GM12874 (cell line): ENCODE data around the gene CT45A2.
"Not testable (repeated sequence)": the region's sequence is repeated elsewhere in the genome, so short reads cannot be mapped to it uniquely, and the experiment has no call there.

Experiments
- TF ChIP-seq, protein P1 (sequence below): IDR thresholded peaks from 2 replicates; pipeline ENCODE4 v1.5.1; 2011; ENCODE audit warnings: low read depth, mild to moderate bottlenecking, control low read depth, low read length, moderate library complexity; ENCODE audit not compliant: insufficient read depth

The CT45A2 gene, protein sequence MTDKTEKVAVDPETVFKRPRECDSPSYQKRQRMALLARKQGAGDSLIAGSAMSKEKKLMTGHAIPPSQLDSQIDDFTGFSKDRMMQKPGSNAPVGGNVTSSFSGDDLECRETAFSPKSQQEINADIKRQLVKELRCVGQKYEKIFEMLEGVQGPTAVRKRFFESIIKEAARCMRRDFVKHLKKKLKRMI

DNA sequence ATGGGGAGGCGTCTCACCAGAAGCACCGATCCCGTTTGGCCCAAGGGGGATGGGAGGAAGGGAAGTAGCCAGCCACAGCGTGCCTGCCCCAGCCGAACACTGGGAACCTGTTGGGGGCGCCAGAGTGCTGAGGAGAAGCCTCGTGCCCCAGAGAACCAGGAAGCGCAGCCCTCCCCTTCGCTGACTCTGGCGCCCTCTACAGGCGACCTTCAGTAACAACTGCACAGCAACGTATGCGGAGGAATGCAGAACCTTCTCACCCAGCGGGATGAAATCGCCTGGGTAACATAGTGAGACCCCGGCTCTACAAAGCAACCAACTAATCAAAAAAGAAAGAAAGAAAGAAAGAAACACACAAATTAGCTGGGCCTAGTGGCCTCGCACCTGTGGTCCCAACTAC is at the start of gene CT45A2:
TSS of gene CT45A2 (minus strand) at position 101 of the 400 bp plus-strand sequence. CDS start 3,747 bp downstream, outside the sequence.
- TF ChIP-seq, protein P1, sequence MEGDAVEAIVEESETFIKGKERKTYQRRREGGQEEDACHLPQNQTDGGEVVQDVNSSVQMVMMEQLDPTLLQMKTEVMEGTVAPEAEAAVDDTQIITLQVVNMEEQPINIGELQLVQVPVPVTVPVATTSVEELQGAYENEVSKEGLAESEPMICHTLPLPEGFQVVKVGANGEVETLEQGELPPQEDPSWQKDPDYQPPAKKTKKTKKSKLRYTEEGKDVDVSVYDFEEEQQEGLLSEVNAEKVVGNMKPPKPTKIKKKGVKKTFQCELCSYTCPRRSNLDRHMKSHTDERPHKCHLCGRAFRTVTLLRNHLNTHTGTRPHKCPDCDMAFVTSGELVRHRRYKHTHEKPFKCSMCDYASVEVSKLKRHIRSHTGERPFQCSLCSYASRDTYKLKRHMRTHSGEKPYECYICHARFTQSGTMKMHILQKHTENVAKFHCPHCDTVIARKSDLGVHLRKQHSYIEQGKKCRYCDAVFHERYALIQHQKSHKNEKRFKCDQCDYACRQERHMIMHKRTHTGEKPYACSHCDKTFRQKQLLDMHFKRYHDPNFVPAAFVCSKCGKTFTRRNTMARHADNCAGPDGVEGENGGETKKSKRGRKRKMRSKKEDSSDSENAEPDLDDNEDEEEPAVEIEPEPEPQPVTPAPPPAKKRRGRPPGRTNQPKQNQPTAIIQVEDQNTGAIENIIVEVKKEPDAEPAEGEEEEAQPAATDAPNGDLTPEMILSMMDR, result not testable (repeated sequence)

DNA sequence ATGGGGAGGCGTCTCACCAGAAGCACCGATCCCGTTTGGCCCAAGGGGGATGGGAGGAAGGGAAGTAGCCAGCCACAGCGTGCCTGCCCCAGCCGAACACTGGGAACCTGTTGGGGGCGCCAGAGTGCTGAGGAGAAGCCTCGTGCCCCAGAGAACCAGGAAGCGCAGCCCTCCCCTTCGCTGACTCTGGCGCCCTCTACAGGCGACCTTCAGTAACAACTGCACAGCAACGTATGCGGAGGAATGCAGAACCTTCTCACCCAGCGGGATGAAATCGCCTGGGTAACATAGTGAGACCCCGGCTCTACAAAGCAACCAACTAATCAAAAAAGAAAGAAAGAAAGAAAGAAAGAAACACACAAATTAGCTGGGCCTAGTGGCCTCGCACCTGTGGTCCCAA is 34.6 kb upstream of the CT45A2 start, which contains the start of gene CT45A8:
TSS of gene CT45A8 (minus strand) at position 101 of the 400 bp plus-strand sequence. CDS start 3,755 bp downstream, outside the sequence.
- TF ChIP-seq, protein P1, result not testable (repeated sequence)

DNA sequence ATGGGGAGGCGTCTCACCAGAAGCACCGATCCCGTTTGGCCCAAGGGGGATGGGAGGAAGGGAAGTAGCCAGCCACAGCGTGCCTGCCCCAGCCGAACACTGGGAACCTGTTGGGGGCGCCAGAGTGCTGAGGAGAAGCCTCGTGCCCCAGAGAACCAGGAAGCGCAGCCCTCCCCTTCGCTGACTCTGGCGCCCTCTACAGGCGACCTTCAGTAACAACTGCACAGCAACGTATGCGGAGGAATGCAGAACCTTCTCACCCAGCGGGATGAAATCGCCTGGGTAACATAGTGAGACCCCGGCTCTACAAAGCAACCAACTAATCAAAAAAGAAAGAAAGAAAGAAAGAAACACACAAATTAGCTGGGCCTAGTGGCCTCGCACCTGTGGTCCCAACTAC is 17.4 kb upstream of the CT45A2 start, which contains the start of gene CT45A7:
TSS of gene CT45A7 (minus strand) at position 101 of the 400 bp plus-strand sequence. CDS start 3,747 bp downstream, outside the sequence.
- TF ChIP-seq, protein P1, result not testable (repeated sequence)

DNA sequence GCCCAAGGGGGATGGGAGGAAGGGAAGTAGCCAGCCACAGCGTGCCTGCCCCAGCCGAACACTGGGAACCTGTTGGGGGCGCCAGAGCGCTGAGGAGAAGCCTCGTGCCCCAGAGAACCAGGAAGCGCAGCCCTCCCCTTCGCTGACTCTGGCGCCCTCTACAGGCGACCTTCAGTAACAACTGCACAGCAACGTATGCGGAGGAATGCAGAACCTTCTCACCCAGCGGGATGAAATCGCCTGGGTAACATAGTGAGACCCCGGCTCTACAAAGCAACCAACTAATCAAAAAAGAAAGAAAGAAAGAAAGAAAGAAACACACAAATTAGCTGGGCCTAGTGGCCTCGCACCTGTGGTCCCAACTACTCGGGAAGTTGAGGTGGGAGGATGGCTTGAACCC is 17.1 kb downstream of the CT45A2 start, which contains the start of gene CT45A6:
TSS of gene CT45A6 (minus strand) at position 101 of the 400 bp plus-strand sequence. CDS start 3,794 bp downstream, outside the sequence.
- TF ChIP-seq, protein P1, result not testable (repeated sequence)

DNA sequence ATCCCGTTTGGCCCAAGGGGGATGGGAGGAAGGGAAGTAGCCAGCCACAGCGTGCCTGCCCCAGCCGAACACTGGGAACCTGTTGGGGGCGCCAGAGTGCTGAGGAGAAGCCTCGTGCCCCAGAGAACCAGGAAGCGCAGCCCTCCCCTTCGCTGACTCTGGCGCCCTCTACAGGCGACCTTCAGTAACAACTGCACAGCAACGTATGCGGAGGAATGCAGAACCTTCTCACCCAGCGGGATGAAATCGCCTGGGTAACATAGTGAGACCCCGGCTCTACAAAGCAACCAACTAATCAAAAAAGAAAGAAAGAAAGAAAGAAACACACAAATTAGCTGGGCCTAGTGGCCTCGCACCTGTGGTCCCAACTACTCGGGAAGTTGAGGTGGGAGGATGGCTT is 34.4 kb downstream of the CT45A2 start, which contains the start of gene CT45A5:
TSS of gene CT45A5 (minus strand) at position 101 of the 400 bp plus-strand sequence. CDS start 3,774 bp downstream, outside the sequence.
- TF ChIP-seq, protein P1, result not testable (repeated sequence)

DNA sequence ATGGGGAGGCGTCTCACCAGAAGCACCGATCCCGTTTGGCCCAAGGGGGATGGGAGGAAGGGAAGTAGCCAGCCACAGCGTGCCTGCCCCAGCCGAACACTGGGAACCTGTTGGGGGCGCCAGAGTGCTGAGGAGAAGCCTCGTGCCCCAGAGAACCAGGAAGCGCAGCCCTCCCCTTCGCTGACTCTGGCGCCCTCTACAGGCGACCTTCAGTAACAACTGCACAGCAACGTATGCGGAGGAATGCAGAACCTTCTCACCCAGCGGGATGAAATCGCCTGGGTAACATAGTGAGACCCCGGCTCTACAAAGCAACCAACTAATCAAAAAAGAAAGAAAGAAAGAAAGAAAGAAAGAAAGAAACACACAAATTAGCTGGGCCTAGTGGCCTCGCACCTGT is 51.7 kb downstream of the CT45A2 start, which contains the start of gene CT45A3:
TSS of gene CT45A3 (minus strand) at position 101 of the 400 bp plus-strand sequence. CDS start 3,747 bp downstream, outside the sequence.
- TF ChIP-seq, protein P1, result not testable (repeated sequence)
